Stimulated activated CD4-positive, alpha-beta T cell treated with anti-CD3 and anti-CD28 coated beads, Interleukin-4, amount 100 ng/mL, for 24 hours (primary cell): ENCODE data around the gene NOXO1.
"Not testable (repeated sequence)": the region's sequence is repeated elsewhere in the genome, so short reads cannot be mapped to it uniquely, and the experiment has no call there.

Experiments
- DNase-seq: peaks from one replicate; pipeline ENCODE4 v3.0.0-alpha.2; 2020

The NOXO1 gene

DNA sequence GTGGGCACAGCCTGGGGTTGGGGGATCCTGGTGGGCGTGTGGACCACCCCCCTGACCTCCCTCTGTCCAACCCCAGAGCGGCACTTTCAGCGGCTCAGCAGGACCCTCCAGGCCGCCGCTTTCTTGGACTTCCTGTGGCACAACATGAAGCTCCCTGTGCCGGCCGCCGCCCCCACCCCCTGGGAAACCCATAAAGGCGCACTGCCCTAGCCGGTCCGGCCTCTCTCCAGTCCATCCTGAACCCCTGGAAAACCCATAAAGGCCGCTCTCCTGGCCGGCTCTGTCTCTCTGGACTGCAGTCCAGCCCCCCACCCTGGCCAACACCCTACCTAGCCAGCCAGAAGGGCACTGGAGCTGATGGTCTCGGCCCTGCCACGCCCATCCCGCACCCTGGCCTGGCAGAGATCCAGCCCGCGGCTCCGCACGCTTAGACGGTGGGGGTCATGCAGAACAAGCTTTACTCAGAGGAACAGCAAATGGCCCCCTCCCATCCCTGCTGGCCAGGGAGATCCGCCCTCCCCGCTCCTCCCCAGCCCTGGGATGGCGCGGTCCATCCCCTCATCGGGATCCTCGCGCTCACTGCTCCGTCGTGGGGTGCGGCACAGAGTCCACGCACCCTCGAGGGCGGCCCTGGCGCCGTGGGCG lies 2.7 kb downstream of the NOXO1 start:
- no peak for DNase-seq

DNA sequence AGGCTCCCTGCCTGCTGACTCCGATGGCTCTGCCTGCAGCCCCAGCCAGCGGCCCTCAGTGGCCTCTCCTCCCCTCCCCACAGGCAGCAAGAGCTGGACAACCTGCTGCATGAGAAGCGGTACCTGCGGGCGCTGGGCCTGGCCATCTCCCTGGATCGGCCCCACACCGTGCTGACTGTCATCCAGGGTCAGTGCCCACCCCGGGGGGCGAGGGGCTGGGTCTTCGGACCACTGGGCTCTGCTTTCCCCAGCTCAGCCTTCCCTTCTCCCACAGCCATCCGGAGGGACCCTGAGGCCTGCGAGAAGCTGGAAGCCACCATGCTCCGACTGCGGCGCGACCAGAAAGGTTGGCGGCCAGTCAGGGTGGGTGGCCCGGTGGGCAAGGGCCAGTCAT lies 3.4 kb downstream of the NOXO1 start:
- DNase-seq: no peak

DNA sequence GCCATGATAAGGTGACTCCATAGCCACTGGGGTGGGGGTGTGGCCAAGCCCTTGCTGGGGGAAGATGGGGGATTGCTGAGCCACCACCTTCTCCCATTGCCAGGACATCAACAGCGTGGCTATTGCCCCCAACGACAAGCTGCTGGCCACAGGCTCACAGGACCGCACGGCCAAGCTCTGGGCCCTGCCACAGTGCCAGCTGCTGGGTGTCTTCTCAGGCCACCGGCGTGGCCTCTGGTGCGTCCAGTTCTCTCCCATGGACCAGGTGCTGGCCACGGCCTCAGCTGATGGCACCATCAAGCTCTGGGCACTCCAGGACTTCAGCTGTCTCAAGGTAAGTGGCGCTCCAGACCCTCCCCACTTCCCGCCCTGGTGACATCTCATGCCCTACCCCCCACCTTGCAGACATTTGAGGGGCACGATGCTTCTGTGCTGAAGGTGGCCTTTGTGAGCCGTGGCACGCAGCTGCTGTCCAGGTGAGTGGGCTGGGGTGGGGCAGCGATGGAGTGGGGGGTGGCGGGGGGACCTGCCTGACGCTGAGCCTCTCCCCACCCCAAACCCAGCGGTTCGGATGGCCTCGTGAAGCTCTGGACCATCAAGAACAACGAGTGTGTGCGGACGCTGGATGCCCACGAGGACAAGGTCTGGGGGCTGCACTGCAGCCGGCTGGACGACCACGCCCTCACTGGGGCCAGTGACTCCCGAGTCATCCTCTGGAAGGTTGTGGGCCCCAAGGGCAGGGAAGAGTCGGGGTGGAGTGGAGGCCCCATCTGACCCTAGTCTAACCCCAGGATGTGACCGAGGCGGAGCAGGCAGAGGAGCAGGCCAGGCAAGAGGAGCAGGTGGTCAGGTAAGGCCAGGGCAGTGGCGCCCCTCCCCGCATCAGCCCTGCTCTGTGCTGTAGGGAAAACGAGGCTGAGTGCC lies 4.1 kb downstream of the NOXO1 start:
- DNase-seq: no peak

DNA sequence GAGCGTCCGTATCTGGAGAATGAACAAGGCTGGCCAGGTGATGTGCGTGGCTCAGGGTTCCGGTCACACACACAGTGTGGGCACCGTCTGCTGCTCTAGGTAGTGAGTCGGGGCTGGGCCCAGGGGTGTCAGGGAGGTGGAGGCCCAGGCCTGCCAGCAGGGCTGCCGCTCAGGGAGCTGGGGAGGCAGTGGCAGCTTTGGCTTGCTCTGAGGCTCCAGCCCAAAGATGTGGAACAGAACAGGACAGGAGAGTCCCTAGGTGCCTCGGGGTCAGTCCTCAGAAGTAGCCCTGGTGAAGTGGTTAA lies 5.1 kb downstream of the NOXO1 start:
- no peak for DNase-seq

DNA sequence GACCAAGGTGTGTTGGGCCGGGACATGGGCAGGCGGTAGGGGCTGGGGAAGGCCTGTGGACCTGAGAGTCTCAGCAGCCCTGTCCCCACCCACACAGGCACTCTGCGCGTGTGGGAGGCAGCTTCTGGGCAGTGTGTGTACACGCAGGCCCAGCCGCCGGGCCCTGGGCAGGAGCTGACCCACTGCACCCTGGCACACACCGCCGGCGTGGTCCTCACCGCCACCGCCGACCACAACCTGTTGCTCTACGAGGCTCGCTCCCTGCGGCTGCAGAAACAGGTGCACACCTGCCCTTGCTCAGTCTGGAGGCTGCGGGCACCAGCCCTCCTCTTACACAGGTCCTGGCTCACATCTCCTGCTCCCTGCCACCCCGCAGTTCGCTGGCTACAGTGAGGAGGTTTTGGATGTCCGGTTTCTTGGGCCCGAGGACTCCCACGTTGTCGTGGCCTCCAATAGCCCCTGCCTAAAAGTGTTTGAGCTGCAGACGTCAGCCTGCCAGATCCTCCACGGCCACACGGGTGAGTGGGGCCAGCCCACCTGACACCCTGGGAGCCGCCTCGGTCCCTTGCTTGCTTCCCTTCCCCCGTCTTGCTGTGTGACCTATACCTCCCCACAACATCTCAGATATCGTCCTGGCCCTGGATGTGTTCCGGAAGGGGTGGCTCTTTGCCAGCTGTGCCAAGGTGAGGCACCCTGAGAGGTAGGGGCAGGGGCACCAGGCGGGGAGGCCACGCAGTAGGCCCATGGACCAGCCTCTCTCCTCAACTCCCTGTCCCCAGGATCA lies 5.6 kb downstream of the NOXO1 start:
- no peak for DNase-seq

DNA sequence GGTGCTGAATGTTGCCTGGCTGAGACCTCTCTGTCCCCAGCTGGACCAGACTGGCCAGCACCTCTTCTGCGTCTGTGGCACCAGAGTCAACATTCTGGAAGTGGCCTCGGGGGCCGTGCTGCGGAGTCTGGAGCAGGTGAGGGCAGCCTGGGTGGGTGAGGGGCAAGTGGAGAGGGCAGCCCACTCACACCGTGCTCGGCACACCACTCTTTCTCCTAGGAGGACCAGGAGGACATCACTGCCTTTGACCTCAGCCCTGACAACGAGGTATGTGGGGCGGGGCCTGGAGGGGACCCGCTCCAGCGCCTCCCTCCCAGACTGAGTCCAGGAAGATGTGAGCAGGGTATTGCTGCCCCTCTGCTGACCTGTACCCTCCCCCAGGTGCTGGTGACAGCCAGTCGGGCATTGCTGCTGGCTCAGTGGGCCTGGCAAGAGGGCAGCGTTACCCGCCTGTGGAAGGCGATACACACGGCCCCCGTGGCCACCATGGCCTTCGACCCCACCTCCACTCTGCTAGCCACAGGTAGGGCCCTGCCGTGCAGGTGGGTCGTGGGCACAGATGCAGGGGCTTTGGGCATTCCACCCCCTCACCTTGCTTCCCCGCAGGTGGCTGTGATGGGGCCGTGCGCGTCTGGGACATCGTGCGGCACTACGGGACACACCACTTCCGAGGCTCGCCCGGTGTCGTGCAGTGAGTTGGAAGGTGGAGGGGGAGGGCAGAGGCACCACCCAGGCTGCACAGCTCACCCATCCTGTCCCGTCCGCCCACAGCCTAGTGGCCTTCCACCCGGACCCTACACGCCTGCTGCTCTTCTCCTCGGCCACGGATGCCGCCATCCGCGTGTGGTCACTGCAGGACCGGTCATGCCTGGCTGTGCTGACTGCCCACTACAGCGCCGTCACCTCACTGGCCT lies 6.9 kb downstream of the NOXO1 start:
- DNase-seq: no peak

DNA sequence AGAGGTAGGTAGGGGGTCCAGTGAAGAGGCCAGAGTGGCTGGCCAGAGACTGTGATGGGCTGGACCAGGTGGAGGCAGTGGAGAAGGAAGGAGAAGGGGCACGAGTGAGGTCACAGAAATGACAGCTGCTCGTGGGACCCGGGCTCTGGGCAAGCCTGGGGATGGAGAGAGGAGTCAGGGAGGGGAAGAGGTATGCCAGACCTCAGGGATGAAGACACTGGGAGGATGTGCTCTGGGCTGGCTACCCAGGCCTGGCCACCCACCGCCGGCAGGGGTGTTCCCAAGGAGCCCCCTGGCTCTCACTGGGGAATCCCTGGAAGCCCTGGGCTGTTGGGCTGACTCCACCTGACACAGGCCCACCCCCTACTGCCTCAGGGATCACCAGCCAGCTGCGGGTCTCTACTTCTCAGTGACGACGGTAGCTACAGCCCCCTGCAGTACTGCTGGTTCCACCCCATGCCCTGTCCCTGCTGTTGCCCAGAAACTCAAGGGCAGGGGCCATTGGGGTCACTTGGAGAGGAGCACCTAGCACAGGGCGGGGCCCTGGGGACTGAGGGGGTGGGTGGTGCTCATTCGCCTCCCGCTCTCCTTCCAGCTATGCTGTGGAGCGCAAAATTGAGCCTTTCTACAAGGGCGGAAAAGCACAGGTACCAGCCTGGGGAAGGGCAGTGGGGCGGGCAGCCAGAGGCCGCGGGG lies 7.7 kb downstream of the NOXO1 start:
- DNase-seq: no peak

DNA sequence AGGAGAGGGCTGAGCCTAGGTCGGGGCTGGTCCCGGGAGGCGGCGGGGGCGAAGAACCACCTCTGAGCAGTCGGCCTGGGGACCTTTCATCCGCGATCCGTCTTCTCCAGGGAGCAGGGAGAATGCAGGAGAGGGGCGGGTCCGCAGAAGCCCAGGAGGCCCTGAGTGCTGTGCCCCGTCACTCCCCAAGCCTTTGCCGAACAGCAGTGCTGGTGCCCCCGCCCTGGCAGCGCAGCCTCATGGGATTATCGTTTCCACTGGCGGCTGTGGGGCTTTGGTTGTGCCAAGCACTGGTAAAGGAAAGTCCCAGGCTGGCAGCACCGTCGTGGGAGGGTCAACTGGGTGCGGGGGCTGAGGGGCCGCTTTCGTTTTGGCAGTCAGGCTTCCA lies 8.8 kb downstream of the NOXO1 start:
- DNase-seq: no peak

DNA sequence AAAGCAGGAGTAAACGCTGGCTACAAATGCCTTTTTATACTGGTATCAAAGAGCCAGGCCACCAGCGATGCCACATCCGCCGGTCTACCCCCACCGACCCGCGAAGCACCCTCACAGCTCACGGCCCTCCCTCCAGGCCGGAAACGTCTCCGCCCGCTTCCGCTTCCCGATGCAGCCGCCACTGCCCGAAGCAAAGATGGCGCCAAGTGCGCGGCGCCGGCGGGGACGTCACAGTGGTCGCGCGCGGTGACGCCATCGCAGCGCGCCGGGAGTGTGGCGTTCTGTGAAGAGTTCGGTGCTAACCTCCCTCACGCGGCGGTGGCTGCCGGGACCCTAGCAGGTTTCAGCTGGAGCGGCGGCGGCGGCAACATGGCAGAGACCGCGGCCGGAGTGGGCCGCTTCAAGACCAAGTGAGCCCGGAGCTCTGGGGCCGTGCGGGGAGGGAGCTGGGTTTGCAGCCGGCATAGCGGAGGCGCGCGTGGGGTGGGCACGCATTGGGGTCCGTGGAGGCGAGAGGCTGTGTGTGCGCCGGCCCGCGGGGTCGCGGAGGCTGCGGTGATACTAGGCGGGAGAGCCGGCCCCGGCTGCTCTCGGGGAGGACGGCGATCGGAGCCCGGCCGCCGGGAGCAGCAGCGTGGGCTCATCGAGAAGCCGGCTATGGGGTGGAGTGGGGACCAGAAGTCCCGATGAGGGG lies 9.3 kb downstream of the NOXO1 start, which contains the start of gene TBL3:
TBL3 (plus strand) TSS at position 258 of the 694 bp plus-strand sequence; CDS start at position 370, 112 bp downstream.
- DNase-seq: peak; percentile 97

DNA sequence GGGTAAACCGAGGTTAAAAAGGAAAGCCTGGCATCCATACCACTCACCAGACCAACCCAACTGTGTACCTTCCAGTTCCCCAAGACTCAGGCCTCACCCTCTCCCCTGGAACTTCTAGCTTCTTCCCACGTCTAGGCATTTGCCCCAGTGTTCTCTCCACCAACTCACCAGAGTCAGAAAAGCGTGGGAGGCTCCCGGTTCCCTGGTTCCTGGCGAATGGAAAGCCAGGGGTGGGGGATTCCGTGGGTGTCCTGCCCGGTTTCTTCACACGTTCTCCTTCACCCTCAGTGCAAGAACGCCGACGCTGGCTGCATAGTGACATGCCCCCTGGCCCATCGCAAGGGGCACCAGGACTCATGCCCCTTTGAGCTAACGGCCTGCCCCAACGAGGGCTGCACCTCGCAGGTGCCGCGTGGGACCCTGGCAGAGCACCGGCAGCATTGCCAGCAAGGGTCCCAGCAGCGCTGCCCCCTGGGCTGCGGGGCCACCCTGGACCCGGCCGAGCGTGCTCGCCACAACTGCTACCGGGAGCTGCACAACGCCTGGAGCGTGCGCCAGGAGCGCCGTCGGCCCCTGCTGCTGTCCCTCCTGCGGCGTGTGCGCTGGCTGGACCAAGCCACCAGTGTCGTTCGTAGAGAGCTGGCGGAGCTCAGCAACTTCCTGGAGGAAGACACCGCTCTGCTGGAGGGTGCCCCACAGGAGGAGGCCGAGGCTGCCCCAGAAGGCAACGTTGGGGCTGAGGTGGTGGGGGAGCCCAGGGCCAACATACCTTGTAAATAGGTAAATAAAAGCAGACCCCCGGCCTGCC lies 12.9 kb downstream of the NOXO1 start:
- no peak for DNase-seq

DNA sequence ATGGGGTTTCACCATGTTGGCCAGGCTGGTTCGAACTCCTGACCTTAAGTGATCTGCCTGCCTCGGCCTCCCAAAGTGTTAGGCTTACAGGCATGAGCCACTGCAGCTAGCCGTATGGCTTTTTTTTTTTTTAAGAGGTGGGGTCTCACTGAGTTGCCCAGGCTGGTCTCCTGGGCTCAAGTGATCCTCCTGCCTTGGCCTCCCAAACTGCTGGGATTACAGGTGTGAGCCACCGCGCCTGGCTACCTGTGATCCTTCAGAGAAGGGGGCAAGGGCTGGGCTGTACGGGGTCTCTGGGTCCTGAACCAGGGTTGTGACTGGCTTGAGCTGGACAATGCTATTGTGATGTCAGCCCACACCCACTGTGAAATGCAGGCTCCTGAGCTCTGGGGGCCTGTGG lies 14.8 kb downstream of the NOXO1 start, which contains the start of gene RNF151:
RNF151 (plus strand) TSS at position 397 of the 400 bp plus-strand sequence. CDS start 26 bp downstream, outside the sequence.
- no peak for DNase-seq

DNA sequence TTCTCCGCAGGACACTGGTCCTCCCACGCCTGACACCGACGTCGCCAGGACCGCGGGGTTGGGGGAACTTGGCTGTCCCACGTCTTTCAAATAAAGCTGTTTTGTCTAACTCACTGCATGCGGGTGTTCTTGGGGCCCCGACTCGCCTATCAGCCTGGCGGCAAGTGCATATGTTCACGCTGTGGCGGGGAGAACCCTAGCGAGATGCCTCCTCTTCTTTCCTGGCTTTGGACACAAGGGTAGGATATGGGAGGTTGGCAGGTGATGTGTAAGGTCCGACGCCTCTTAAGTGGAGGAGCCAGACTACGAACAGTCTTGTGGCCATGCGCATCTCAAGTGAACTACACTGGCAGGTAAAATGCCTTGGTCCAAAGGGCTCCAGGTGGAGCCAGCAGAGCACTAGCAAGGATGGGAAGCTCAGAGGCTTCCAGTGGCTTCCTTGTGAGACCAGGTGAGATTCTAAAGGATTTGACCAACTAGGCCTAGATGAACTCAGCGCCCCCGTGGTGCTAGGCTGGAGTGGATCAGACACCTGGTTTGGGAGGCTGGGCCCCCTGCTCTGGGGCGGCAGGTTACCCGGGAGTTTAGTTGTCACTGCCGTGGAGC lies 15.8 kb downstream of the NOXO1 start:
- DNase-seq: peak; percentile 36

DNA sequence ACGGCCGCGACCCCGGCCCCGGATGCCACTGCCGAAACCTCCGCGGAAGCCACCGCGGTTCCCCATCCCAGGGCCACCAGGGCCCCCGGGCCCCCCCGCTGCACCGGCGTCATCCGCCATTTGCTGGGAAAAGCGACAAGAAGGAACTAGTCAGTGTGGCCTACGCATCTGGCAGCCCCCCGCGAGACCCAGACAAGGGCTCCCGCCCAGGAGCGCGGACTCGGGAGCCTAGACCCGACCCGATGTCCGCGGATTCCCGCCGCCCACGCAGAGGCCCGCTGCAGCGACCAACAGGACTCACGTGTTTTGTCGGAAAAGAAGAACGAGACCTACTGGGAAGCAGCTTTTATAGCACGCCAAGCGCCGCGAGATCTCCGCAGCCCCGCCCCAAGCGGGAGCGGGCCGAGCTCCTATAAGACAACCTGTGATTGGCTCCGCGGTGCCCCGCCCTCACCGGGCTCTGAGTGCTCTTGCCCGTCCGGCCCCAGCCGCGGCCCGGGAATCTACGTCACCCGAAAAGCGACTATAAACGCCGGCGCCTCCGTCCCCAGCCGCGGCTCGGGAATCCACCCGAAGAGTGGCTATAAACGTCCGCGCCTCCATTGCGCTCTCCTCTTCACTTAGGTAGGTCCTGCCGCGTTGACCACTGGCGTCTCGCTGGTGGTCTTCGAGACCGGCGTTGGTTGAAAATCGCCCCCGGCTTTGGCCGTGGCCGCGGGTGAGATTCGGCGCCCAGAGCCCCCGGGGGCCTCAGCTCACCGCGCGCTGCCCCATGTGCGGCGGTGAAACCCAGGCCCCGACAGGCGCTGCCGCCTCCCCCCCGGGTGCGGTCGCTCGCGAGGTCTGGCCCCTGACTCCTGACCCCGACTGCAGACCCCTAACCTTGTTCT lies 16.5 kb downstream of the NOXO1 start, which contains the start of gene RPS2:
RPS2 (minus strand) TSS at position 321 of the 890 bp plus-strand sequence; CDS start at position 120, 201 bp downstream.
- DNase-seq: peak; percentile 100

DNA sequence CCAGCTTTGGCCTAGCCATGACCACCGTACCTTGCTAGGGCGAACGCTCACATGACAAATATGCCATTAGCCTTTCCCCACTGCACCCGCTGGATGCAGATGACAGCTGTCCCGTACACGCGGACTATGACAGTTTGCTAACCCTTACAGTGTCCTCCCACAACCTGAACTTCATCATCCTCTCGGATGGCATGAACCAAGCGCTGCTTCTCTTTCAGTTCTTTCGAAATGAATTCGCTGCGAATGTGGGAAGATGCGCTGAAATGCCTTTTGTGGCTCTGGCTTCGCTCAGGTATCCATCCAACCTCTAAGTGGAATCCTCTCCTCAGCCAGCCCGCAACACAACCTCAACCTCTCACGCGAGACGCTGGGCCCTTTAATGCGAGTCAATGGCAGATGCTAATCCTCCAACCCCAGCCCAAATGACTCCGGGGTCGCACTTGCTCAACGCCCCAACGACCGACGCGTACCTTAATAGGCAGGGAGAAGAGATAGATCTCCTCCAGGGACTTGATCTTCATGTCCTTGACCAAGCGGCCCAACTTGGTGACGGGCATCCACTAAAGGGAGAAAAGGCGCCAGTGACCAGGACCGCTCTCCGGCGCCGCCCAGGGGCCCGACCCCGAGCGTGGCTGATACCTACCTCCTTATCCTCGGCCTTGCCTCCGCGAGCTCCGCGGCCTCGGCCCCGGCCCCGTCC lies 17.3 kb downstream of the NOXO1 start:
- DNase-seq: peak; percentile 52

DNA sequence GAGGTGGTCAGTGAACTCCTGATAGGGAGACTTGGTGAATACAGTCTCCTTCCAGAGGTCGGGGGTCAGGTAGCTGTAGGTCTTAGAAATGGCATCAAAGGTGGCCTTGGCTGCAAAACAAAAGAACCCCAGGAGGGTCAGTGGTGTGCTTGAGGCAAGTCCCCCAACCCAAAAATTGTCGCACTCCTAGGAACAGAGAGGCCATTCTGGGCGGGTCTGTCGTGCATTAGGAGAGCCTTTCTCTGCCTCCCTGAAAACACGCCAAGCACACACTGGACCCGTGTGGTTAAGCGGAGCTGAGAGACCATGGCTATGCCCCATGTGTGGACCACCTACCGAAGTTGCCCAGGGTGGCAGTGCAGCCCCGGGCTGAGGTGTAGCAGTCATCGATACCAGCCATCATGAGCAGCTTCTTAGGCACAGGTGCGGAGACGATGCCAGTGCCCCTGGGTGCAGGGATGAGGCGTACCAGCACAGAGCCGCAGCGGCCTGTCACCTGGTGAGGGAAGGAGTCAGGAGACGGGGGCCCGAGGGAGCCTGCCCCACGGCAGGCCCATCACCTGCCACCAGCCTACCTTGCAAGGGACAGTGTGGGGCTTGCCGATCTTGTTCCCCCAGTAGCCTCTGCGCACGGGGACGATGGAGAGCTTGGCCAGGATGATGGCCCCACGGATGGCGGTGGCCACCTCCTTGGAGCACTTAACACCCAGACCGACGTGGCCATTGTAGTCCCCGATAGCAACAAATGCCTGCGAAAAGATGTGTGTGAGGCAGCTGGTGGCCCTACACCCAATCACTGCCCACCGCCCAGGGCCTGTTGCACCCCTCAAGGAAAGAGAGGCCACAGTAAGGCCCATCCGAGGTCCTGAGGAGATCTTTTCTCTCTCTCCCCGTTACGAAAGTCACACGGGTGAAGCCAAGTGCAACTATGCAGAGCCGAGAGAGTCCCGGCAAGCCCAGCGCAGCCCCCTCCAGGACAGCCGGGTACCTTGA lies 18.8 kb downstream of the NOXO1 start:
- not testable (repeated sequence) for DNase-seq

DNA sequence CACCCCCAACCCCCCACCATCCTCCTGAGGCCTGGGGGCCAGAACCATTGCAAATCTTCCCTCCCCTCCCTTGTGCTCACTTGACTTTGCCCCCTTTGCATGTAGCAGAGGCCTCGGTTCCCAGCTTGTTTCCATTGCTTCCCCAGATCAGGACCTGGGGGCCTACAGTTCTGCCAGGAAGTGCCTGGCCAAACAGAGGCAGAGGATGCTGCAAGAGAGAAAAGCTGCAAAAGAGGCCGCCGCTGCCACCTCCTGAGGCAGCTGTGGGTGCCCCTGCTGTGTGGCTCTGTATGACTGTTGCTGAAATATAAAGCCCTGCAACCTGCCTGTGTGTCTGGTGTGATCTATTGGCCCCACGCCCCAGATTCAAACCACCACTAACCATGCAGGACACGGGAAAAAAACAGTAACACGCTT lies 19.6 kb downstream of the NOXO1 start:
- peak; percentile 41 for DNase-seq
